Esophagus squamous epithelium (tissue), 4 donors: ENCODE measurements around the gene MC2R.
"Not testable (repeated sequence)": the region's sequence is repeated elsewhere in the genome, so short reads cannot be mapped to it uniquely, and the experiment has no call there.

Experiments
- POLR2A ChIP-seq, 4 donors: fragments of 450-650 bp; IDR thresholded peaks; one replicate each; pipeline ENCODE4 v1.6.1; 2017; ENCODE audit warnings: antibody characterized with exemption in 4 of 4, mild to moderate bottlenecking in 4 of 4, moderate library complexity in 3 of 4
- TF ChIP-seq, protein P1 (sequence below), 6 experiments: fragments of 450-650 bp in 4 of 6; fragments of 200-600 bp in 2 of 6; sonication (generic) in 2 of 6; IDR thresholded peaks; one replicate each; pipeline ENCODE4 v1.5.1; 2016 to 2019; ENCODE audit warnings: antibody characterized with exemption in 6 of 6, mild to moderate bottlenecking in 4 of 6, moderate library complexity in 4 of 6

DNA sequence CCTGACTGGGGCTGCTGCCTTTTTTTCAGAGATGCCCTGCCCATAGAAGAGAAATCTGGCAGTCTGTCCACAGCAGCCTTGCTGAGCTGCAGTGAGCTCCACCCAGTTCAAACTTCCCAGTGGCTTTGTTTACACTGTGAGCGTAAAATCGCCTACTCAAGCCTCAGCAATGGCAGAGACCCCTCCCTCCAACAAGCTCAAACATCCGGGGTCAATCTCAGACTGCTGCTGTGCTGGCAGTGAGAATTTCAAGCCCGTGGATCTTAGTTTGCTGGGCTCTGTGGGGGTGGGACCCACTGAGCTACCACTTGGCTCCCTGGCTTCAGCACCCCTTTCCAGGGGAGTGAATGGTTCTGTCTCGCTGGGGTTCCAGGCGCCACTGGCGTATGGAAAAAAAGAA, 52.4 kb downstream of the MC2R start:
- TF ChIP-seq, protein P1, sequence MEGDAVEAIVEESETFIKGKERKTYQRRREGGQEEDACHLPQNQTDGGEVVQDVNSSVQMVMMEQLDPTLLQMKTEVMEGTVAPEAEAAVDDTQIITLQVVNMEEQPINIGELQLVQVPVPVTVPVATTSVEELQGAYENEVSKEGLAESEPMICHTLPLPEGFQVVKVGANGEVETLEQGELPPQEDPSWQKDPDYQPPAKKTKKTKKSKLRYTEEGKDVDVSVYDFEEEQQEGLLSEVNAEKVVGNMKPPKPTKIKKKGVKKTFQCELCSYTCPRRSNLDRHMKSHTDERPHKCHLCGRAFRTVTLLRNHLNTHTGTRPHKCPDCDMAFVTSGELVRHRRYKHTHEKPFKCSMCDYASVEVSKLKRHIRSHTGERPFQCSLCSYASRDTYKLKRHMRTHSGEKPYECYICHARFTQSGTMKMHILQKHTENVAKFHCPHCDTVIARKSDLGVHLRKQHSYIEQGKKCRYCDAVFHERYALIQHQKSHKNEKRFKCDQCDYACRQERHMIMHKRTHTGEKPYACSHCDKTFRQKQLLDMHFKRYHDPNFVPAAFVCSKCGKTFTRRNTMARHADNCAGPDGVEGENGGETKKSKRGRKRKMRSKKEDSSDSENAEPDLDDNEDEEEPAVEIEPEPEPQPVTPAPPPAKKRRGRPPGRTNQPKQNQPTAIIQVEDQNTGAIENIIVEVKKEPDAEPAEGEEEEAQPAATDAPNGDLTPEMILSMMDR (IDR thresholded peaks at IDR 0.05) = not testable (repeated sequence)
- not testable (repeated sequence) for TF ChIP-seq POLR2A (IDR thresholded peaks at IDR 0.05)
